GM18520 (cell line): ENCODE data around the gene SPEN.
A peak's percentile ranks its signal among the peaks of the same experiment; 100 is the strongest.
"Not testable (repeated sequence)": the region's sequence is repeated elsewhere in the genome, so short reads cannot be mapped to it uniquely, and the experiment has no call there.

ENCODE experiments used
- ATAC-seq: cut with Tn5 transposase; IDR thresholded peaks from one replicate; pipeline ENCODE4 v1.9.1; 2021; ENCODE audit not compliant: unreplicated experiment

Gene SPEN

DNA sequence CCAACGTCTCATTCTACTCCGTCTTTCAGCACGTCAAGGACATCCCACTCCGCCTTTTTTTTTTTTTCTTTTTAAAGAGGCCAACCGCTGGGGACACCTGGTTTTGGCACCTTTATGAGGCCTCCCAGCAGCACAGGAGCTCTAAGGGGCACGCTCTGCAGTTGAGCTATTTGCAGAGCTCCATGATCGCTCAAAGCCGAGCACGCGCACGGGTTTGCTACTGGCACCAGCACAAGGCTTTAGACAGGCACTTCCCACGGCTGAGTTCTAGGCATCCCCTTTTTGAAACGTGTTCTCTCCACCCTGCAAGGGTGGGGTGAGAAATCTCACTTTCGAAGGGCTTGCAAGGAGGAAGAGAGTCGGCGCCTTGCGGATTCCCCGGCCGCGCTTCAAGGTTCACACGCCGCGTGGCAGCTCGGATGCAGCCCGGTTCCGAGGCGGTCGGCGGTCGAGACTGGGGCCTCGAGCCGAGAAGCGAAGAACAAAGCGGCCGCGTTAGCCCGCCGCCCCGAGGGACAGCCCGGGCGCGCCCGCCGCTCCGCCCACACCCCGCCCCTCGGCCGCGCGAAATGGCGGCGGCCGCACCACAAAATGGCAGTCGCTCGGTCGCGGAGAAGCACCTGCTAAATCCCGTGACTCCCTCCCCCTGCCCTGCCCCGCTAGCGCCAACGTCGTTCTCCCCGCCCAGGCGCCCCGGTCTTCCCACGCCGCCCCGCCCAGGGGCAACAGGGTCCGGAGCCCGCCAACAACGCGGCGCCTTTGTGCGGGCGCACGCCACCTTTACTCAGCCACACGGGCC, 12.9 kb upstream of the SPEN start:
- peak; percentile 35 for ATAC-seq

DNA sequence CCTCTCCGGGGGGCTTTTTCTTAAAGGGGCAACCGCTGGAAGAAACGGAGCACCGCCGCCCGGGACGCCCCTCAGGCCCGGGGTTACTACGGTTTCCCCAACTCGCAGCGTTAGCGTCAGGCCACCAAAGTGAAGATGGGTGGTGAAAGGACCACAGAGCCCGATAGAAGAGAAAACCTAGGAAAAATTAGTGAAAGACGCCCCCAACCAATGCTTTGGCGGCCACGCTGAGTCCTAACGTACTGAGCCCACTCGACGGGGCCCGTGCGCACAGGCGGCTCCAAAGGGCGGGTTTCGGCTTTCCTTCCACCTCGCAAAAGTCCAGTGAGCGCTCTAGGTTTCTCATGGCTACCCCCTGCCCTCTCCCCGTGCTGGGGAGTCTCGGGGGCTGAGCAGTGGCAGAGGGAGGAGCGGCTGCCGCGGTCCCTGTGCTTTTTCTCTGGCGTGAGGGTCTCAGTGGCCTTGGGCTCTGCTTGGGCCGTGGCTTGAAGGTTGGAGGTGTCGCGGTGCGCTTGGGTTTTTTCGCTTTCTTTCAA, 12.2 kb upstream of the SPEN start:
- ATAC-seq: no peak

DNA sequence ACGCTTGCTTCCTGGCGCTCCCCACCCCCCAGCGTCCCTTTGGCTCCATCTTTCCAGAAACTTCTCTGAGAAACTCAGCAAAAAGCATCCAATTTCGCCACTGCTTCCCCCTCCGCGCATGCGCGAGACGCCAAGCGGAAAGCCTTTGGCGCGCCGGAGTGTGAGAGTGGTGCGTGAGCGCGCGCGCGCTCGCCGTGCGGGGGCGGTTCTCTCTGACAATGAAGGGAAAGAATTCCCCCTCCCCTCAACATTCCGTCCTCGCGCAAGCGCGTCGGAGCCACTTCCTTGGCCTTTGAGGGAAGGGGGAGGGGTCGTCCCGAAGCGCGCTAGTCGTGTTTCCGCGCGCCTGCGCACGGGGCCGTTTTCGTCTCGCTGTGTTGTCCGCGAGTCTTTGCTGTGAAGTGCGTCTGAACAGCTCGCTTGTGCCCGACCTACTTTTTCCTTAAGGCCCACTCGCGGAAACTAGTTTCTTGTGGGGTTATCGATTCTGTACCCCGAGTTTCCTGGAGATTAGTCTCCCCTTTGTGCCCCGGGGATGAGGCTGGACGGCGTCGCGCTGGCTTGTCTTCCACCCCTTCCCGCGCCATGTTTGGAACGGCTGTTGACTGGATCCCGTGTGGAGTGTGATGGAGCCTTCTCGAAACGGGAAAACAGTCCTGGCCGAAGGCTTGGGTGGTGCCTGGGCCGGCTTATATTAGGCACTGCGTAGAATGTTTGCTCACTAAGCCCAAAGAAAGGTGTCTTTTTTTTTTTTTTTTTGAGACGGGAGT, 11.6 kb upstream of the SPEN start:
- peak; percentile 37 for ATAC-seq

DNA sequence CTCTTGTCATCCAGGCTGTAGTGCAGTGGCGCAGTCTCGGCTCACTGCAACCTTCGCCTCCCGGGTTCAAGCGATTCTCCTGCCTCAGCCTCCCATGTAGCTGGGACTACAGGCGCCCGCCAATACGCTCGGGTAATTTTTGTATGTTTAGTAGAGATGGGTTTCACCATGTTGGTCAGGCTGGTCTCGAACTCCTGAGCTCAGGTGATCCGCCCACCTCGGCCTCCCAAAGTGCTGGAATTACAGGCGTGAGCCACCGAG, 11.1 kb upstream of the SPEN start:
- not testable (repeated sequence) for ATAC-seq

DNA sequence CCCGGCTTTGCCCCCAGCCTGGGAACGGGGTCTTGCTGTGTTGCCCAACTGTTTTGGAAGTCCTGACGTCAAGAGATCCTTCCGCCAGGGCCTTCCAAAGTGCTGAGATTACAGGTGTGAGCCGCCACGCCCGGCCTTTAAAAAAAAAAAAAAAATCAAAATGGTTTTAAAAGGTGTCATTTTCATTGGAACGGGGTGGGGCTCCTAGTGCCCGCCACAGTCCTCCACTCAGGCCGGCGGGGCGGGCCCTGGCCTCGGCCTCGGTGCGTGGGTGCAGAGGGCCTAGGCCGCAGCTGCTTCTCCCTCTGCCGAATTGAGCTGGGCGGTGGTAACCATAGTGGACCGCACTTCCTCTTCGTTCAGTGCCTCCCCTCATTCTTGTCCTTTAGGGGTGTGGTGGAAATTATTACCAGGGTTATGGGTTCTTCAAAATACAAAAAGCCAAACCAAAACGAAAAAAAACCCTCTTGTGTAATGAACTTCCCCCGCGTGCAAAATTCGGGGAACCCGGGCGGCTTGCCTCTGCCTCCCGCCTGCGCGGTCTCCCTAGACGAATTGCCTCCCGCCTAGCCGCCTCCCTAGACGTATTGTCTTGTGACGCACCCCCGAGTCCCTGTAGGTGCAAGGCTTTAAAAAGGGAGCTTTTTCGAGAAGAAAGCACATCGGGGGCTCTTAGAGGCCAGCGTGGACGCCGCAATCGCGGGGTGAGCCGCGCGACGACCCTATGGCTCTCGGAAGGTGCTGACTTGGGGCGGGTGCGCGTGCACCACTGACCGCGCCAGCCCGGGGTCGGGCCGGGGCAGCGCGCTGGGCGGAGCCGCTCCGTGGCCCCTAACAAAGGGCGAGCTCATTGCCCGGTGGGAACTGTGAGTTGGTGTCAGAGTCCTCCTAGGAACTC, 10.5 kb upstream of the SPEN start:
- ATAC-seq: no peak

DNA sequence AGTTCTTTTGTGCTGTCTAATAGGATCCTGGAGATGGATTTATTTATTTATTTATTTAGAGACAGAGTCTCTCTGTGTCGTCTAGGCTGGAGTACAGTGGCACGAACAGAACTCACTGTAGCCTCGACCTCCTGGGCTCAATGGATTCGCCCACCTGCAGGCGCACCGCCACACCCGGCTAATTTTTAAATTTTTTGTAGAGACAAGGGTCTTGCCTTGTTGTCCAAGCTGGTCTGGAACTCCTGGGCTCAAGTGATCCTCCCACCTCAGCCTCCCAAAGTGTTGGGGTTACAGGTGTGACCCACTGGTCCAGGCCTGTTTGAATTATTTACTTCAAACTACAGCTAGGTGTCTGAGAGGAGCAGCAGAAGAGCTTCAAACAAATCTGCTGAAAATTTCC, 9.6 kb upstream of the SPEN start:
- no peak for ATAC-seq

DNA sequence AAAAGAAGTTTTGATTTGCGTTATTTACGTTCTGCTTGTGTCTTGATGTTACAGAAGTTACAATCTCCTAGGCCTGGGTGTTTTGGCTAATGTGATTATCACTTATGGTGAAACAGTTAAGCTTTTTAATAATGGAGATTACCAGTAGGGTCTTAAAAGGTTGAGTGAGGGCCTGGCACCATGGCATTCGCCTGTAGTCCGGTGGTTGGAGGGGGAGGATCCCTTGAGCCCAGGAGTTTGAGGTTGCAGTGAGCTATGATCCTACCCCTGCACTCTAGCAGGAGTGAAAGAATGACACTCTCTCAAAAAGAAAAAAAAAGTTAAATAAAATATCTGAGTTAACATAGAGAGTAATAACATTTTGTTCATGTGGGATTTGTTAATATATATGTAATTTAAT, 8.8 kb upstream of the SPEN start:
- ATAC-seq: no peak

DNA sequence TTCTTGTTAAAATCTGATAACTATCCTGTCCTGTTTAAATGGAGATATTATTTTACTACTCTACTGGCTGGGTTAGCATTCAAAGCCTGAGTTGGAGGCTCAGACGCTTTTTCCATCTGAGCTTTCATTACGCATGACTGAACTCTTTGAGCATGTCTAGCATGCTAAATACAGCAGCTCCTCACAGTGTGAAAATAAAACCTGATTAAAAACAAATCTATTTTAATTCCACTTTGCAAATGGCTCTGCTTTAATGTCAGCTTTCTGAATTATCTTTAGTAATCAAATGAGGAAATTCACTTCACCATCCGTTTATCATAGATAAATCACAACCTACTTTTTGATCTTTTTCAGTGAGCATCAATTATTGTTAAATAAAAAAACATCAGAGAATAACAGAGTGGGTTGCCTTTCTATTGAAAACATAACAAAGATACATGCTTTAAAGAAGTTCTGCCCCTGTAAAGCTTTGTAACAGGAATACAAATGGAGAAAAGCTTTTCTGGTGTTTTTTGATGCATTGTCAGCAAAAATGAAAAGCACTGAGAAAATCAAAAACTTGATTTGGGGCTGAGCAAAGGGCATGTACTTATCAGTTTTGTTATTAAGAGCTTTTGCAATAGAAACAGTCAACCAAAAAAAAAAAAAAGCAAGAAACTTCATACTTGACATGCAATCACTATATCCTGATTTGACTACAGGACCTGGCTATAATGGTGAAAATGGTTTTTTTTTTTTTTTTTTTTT, 3.5 kb upstream of the SPEN start:
- no peak for ATAC-seq

DNA sequence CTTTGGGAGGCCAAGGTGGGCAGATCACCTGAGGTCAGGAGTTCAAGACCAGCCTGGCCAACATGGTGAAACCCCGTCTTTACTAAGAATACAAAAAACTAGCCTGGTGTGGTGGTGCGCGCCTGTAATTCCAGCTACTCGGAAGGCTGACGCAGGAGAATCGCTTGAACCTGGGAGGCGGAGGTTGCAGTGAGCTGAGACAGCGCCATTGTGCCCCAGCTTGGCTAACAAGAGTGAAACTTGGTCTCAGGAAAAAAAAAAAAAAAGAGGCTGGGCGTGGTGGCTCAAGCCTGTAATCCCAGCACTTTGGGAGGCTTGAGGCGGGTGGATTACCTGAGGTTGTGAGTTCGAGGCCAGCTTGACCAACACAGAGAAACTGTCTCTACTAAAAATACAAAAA, 1.5 kb upstream of the SPEN start:
- ATAC-seq: not testable (repeated sequence)

DNA sequence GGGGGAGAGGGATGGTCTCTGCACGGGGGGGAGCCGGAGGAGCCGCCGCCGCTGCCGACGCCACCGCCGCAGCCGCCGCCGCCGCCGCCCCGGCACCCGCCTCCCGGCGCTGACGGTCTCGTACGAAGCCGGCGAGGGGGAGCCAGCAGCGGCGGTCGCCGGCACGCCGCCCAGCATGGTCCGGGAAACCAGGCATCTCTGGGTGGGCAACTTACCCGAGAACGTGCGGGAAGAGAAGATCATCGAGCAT, 311 bp downstream of the SPEN start:
- ATAC-seq: no peak

DNA sequence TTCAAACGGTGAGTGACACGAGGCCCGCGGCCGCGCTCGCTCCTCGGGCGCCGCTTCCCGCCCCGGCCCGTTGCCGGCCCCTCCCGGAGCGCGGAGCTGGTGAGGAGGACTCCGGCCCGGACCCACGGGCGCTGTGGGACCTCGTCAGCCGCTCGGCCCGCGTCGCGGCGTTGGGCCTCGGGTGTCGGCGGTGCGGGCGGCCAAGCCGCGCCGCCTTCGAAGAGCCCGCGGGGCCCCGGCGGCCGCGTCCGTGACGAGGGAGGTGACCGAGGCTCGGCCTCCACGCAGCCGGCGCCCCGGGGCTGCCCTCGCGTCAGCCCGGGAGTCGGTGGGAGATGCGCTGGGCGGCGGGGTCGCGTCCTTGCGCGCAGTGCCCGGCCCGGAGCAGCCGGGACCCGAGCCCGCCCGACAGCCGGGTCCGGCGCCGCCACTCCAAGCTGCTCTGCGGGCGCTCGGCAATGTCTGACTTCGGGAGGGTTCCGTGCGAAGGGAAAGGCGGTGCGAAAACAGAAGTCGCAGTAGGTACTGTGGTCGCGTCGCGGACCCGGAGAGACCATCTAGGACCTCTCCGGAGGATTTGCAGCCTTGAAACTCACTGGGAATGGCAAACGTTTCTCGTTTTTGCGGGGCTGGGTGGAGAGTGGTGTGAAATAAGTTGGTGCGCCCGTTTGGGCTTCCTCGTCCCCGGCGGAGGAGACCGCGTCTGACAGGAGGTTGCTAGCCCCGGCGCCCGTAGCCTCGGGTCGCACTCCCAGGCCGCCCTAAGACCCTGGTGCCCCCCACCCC, 829 bp downstream of the SPEN start:
- ATAC-seq: peak; percentile 8

DNA sequence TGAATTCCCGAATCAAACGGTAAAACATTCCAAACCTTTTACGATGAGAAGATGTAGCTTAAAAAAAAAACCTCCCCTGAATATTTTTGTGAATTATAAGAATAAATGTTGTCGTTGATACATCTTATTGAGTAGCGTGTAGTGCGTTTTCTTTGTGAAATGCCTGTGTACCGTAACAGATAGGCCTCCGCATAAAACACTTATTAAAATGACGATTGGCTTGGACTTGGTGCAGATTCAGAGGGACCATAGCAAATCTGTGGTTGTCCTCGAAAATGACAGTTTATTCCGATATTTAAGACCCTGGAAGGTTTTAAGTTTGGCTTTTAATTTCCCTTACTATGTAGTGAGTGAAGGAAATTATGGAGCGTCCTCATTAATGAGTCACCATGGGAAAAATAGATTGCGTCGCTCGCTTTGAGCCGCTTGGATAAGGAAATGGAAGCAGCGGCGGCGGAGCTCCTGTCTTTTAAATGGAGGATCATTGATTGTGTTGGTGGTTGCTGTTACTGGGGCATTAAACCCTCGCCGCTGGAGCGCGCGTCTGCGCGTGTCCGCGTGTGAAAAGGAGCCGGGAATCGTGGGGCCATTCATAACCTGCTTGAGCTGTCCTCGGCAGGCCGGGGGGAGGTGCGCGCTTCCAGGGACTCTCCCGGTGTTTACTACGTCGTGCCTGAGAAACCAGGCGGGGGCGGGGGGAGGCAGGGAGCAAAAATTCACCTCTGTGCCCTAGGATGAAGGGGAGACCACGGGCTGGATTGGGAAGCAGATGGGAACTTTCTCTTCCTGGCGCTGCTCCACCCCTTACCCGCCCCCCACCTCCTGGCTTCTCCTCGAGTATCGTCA, 1.6 kb downstream of the SPEN start:
- no peak for ATAC-seq

DNA sequence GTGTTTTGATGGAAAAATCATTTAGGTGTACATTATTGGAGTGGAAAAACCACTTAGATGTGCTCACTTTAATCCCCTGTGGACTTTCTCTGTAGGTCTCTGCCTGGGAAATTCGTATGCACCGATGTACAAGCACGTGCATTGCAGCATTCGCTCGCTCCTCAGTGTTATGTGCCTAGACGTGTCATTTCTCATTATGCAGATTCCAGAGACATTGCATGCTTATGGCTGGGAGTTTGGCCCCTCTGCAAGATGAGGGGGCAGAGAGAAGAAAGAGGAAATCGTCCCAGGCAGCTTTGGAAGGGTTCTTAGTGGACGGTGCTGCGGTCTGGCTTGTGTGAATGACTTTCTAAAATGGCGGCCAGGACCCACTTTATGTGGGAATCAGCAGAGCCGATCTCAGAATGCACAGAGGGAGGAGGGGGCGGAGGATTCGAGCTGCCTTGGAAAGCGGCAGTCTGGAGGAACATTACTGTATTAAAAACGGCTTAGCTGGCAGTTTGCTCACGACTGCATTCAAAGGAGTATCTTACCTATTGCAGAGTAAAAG, 2.3 kb downstream of the SPEN start:
- no peak for ATAC-seq

DNA sequence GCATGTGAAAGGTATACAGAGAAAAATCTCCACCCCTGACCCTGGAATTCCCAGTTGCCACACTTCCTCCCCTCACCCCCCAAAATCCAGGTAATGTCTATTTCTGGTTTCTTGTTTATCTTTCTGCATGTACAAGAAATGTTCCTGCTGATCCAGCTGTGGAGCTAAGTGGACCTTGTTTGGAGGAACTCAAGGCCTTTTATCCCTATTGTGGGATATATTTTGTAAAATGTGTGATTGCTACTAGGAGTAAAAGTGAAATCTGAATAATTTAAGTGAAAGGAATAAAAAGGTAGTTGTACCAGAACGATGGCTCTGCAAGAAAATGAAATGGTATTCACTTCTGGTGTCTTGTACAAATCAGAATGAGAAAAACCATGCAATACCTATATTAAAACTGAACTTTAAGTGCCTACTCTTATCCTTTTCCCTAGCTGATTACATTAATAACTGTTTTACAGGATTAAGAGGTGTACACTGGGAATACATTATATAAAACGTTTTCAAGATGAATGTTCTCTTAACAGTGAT, 3.0 kb downstream of the SPEN start:
- ATAC-seq: no peak

DNA sequence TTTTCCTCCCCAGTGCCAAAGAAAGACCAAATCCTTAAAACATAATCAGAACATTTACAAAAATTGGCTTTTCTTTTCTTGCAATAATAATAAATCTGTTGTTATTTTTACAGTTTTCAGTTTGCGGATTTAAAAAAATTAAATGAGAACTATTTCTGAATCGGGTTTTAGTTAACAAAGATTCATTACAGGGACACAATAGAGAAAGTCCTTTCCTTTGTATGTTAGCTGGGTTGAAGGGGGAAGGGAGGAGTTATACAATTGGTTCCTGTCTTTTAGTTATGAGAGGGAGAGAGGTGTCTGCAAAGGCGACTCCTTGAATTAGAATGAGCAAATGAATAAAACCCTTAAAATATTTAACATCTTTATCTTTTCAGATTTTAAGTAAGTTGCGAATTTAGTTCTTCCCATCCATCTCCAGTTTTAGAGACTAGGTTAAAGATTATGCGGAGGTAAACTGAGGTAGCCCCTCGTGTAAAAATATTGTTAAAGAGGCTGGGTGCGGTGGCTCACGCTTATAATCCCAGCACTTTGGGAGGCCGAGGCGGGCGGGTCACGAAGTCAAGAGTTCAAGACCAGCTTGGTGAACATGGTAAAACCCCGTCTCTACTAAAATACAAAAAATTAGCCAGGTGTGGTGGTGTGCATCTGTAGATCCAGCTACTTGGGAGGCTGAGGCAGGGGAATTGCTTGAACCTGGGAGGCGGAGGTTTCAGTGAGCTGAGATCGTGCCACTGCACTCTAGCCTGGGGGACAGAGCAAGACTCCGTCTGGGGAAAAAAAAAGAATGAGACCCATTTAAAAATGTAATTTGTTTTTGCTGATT, 3.9 kb downstream of the SPEN start:
- ATAC-seq: no peak

DNA sequence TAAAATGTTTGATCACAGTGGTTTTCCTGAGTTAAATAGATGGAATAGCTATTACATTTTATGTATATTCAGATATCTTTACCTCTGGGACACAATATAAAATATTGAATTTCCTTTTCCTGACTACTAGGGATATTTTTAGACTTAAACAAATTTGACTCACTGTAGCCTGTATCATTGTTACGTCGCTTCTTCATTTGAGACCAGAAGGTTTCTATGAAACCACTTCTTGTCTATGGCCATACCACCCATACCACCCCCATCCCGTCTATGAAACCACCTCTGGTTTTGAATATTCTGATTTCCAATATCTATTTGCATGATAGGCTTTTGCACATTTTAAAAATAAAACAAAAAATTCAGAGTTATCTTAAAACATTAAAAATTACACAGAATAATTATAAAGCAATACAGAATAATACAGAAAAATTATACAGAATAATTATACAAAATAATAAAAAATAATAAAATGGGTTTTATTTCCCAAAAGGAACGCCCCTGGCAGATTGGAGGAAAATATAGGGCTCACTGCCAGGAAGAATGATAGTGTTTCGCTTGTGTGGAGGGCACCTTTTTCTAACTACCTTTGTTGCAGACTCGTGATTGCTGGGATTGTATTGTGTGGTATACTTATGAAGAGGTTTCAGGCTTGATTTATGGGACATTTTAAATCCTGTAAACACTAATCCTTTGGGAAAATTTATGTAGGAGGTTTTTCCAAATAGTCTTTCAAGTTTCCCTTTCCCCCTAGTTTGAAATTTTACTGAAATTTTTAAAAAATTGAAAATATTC, 4.7 kb downstream of the SPEN start:
- ATAC-seq: no peak

DNA sequence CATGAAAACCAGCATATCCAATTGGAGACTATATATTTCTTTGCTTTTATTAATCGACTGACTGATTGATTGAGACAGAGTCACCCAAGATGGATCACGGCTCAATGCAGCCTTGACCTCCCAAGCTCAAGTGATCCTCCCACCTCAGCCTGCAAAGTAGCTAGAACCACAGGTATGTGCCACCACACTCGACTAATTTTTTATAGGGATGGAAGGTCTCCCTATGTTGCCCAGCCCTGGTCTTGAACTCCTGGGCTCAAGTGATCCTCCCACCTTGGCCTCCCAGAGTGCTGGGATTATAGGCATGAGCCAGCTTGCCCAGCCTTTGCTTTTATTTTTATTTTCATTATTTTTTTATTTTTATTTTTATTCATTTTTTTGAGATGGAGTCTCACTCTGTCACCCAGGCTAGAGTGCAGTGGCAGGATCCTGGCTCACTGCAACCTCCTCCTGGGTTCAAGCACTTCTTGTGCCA, 5.4 kb downstream of the SPEN start:
- no peak for ATAC-seq
